GM13976 (cell line): Measurements from ENCODE around the gene ATP10A.
"Not testable (repeated sequence)": the region's sequence is repeated elsewhere in the genome, so short reads cannot be mapped to it uniquely, and the experiment has no call there.

Source experiments
- DNase-seq: peaks from one replicate; pipeline ENCODE4 v3.0.0; 2012; ENCODE audit warnings: low spot score
- CTCF ChIP-seq: IDR thresholded peaks from 2 replicates; pipeline ENCODE4 v1.5.1; 2012; ENCODE audit warnings: borderline replicate concordance, mild to moderate bottlenecking; ENCODE audit not compliant: insufficient read depth; ENCODE audit errors: extremely low read depth, missing control alignments, control extremely low read depth
- in situ Hi-C: fragments of 300-500 bp; cut with MboI; formaldehyde crosslinking; loops from one replicate; pipeline ENCODE4 v1.12.0; 2022; ENCODE audit warnings: low sequenced_read_pairs, mixed read lengths, inconsistent platforms; ENCODE audit not compliant: unreplicated experiment

The ATP10A gene

GRCh38 chr15:25860885-25861866 is 2.0 kb downstream of the ATP10A start:
- in situ Hi-C loops = no loop called here
- TF ChIP-seq CTCF = no peak
- no peak for DNase-seq

- TF ChIP-seq CTCF = no peak
- in situ Hi-C loops = no loop called here
- DNase-seq = no peak
These were observed 3.1 kb downstream of the ATP10A start for GRCh38 chr15:25859838-25860645.

GRCh38 chr15:25858952-25859760 is 4.0 kb downstream of the ATP10A start:
- no peak for TF ChIP-seq CTCF
- in situ Hi-C loops = no loop called here
- no peak for DNase-seq

GRCh38 chr15:25856059-25856458 is 7.1 kb downstream of the ATP10A start:
- DNase-seq, in situ Hi-C loops: not testable (repeated sequence)

- TF ChIP-seq CTCF = no peak
- DNase-seq = no peak
- in situ Hi-C loops = no loop called here
These were observed 10.2 kb downstream of the ATP10A start for GRCh38 chr15:25852661-25853524.

GRCh38 chr15:25852027-25852426 is 11.1 kb downstream of the ATP10A start:
- in situ Hi-C loops = no loop called here
- TF ChIP-seq CTCF = no peak

More at GRCh38 chr15:25852027-25852426, 11.1 kb downstream of the ATP10A start:
- no peak for DNase-seq
